DOHH2 (cell line): ENCODE data around the gene THRAP3.

Source experiments
- H3F3A ChIP-seq: fragments of 200-600 bp; sonication (generic), shearing (Covaris generic); 2 replicates; pipeline ENCODE4 v1.6.0; 2016; ENCODE audit warnings: antibody characterized with exemption, mild to moderate bottlenecking; ENCODE audit not compliant: control insufficient read depth, insufficient read depth
- H3K27ac ChIP-seq: fragments of 200-600 bp; sonication (generic); 2 replicates; pipeline ENCODE4 v1.5.1; 2014; ENCODE audit warnings: low read depth, mild to moderate bottlenecking, low read length, moderate library complexity
- H3K27me3 ChIP-seq: fragments of 200-600 bp; sonication (generic); 2 replicates; pipeline ENCODE4 v1.6.1; 2014; ENCODE audit warnings: mild to moderate bottlenecking, low read length, mixed read lengths; ENCODE audit not compliant: control insufficient read depth
- H3K36me3 ChIP-seq: fragments of 200-600 bp; sonication (generic); 2 replicates; pipeline ENCODE4 v1.6.1; 2014; ENCODE audit warnings: mild to moderate bottlenecking, low read length, moderate library complexity, mixed read lengths; ENCODE audit not compliant: control insufficient read depth
- H3K4me1 ChIP-seq: fragments of 200-600 bp; sonication (generic); 2 replicates; pipeline ENCODE4 v1.6.1; 2014; ENCODE audit warnings: mild to moderate bottlenecking, low read length, mixed read lengths; ENCODE audit not compliant: control insufficient read depth
- H3K4me2 ChIP-seq: fragments of 200-600 bp; sonication (generic); 2 replicates; pipeline ENCODE4 v1.6.0; 2014; ENCODE audit warnings: mild to moderate bottlenecking, low read length, moderate library complexity
- H3K4me3 ChIP-seq: fragments of 200-600 bp; sonication (generic); 2 replicates; pipeline ENCODE4 v1.5.1; 2014; ENCODE audit warnings: mild to moderate bottlenecking, low read length, mixed read lengths
- H3K79me2 ChIP-seq: fragments of 200-600 bp; sonication (generic); 2 replicates; pipeline ENCODE4 v1.6.1; 2014; ENCODE audit warnings: mild to moderate bottlenecking, low read length, mixed read lengths; ENCODE audit not compliant: control insufficient read depth
- H3K9me2 ChIP-seq: fragments of 200-600 bp; sonication (generic); replicated peaks from 2 replicates; pipeline ENCODE4 v1.6.1; 2014; ENCODE audit warnings: mild to moderate bottlenecking, low read length, mixed read lengths; ENCODE audit not compliant: control insufficient read depth
- H3K9me3 ChIP-seq: fragments of 200-600 bp; sonication (generic); 2 replicates; pipeline ENCODE4 v1.6.1; 2014; ENCODE audit warnings: antibody characterized with exemption, low read length, mixed read lengths; ENCODE audit not compliant: control insufficient read depth, insufficient read depth
- H4K20me1 ChIP-seq: fragments of 200-600 bp; sonication (generic); 2 replicates; pipeline ENCODE4 v1.6.0; 2014; ENCODE audit warnings: low read depth, mild to moderate bottlenecking, antibody characterized with exemption, low read length, moderate library complexity; ENCODE audit not compliant: control insufficient read depth, insufficient read depth
- CTCF ChIP-seq: fragments of 200-600 bp; sonication (generic); IDR thresholded peaks from one replicate; pipeline ENCODE4 v1.5.1; 2014; ENCODE audit warnings: antibody characterized with exemption, mild to moderate bottlenecking, low read depth, low read length; ENCODE audit not compliant: poor library complexity, severe bottlenecking
- EZH2phosphoT487 ChIP-seq: fragments of 200-600 bp; sonication (generic); IDR thresholded peaks from 2 replicates; pipeline ENCODE4 v1.6.1; 2017; ENCODE audit warnings: borderline replicate concordance, mild to moderate bottlenecking, antibody characterized with exemption, low read length, moderate library complexity, mixed read lengths

THRAP3 gene

GRCh38 chr1:36300526-36300925, 76.3 kb downstream of the THRAP3 start:
- Histone ChIP-seq H3K9me3 (no peaks in the 10 kb centered on the region), H3K4me2 (no peak overlapping the region), H3K27ac (no peak overlapping the region), H3K9me2 (no peaks in the 10 kb centered on the region), H3K79me2 (0 out of 2 replicates have a peak, but pooled peaks cover 2% of the 10 kb centered on the region), H3K4me1 (peaks cover 18% of the 10 kb centered on the region), H3K4me3 (no peak overlapping the region), H3K27me3 (no peaks in the 10 kb centered on the region), H3K36me3 (peaks cover 82% of the 10 kb centered on the region), H4K20me1 (no peaks in the 10 kb centered on the region), H3F3A (peaks cover 39% of the 10 kb centered on the region)
- TF ChIP-seq CTCF = no peak
- TF ChIP-seq EZH2phosphoT487 = no peak

- H3K79me2 ChIP-seq = 0 out of 2 replicates have a peak, but pooled peaks cover 2% of the 10 kb centered on the region
- H3F3A ChIP-seq = peaks cover 39% of the 10 kb centered on the region
- H3K27me3 ChIP-seq = no peaks in the 10 kb centered on the region
- no peak overlapping the region for H3K4me3 ChIP-seq
- H4K20me1 ChIP-seq = no peaks in the 10 kb centered on the region
- no peaks in the 10 kb centered on the region for H3K9me3 ChIP-seq
- TF ChIP-seq EZH2phosphoT487 (no peak), CTCF (no peak)
- H3K36me3 ChIP-seq = peaks cover 81% of the 10 kb centered on the region
- H3K4me2 ChIP-seq = no peak overlapping the region
- peaks cover 25% of the 10 kb centered on the region for H3K4me1 ChIP-seq
- H3K9me2 ChIP-seq = no peaks in the 10 kb centered on the region
- H3K27ac ChIP-seq = no peak overlapping the region
These were observed 77.0 kb downstream of the THRAP3 start for GRCh38 chr1:36301220-36301619.

GRCh38 chr1:36303244-36303643, 79.0 kb downstream of the THRAP3 start:
- Histone ChIP-seq H3K27me3 (no peaks in the 10 kb centered on the region), H3F3A (peaks cover 35% of the 10 kb centered on the region), H3K79me2 (0 out of 2 replicates have a peak, but pooled peaks cover 5% of the 10 kb centered on the region), H3K9me3 (no peaks in the 10 kb centered on the region), H3K4me3 (no peak overlapping the region), H3K36me3 (peaks cover 71% of the 10 kb centered on the region), H3K4me2 (no peak overlapping the region), H4K20me1 (no peaks in the 10 kb centered on the region), H3K27ac (no peak overlapping the region), H3K4me1 (peaks cover 38% of the 10 kb centered on the region), H3K9me2 (no peaks in the 10 kb centered on the region)
- TF ChIP-seq CTCF (no peak), EZH2phosphoT487 (no peak)
